Fibroblast of the aortic adventitia (primary cell): ENCODE data around the gene CALHM5. TPM values are rescaled to one million over a fixed set of nuclear protein-coding genes. Genes with fewer than 3 reads are reported as not detected.

Experiments used
- DNase-seq: peaks from one replicate; pipeline ENCODE4 v3.0.0-alpha.2; 2010; ENCODE audit warnings: low read depth
- H3K4me3 ChIP-seq: 2 replicates; pipeline ENCODE4 v1.5.1; 2011; ENCODE audit warnings: low read depth, mild to moderate bottlenecking, control low read depth, low read length, moderate library complexity
- total RNA-seq: library from RNA; depleted of rRNA; stranded (reverse); fragments of >200 nt; gene quantifications from 2 replicates; pipeline ENCODE4 v1.2.3, GENCODE V29; 2012; ENCODE audit warnings: low replicate concordance
- TF ChIP-seq, protein P1 (sequence below): IDR thresholded peaks from 2 replicates; pipeline ENCODE4 v1.5.1; 2011; ENCODE audit warnings: mild to moderate bottlenecking, low read length, control low read depth, inconsistent platforms; ENCODE audit not compliant: insufficient read depth

The CALHM5 gene, protein sequence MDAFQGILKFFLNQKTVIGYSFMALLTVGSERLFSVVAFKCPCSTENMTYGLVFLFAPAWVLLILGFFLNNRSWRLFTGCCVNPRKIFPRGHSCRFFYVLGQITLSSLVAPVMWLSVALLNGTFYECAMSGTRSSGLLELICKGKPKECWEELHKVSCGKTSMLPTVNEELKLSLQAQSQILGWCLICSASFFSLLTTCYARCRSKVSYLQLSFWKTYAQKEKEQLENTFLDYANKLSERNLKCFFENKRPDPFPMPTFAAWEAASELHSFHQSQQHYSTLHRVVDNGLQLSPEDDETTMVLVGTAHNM
- total RNA-seq: 6.8 and 8.2 TPM in 2 replicates

DNA sequence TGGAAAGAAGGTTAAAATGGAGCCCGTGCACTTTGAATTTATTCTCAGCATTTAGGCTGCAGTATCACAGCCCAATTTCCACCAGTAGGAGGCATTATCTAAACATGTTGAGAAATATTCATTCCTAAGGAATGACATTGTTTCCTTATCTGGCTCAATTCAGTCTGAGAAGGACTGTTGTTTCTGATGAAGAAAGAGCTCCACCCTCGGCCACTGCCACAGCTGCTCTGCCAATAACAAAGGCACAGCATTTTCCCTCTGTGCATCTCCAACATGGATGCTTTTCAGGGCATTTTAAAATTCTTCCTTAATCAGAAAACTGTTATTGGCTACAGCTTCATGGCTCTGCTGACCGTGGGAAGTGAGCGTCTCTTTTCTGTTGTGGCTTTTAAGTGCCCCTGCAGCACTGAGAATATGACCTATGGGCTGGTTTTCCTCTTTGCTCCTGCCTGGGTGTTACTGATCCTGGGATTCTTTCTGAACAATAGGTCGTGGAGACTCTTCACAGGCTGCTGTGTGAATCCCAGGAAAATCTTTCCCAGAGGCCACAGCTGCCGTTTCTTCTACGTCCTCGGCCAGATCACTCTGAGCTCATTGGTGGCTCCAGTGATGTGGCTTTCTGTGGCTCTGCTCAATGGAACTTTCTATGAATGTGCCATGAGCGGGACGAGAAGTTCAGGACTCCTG lies at the start of gene CALHM5:
TSS of gene CALHM5 (plus strand) at position 216 of the 687 bp plus-strand sequence. CDS start at position 274, 58 bp downstream.
- TF ChIP-seq, protein P1, sequence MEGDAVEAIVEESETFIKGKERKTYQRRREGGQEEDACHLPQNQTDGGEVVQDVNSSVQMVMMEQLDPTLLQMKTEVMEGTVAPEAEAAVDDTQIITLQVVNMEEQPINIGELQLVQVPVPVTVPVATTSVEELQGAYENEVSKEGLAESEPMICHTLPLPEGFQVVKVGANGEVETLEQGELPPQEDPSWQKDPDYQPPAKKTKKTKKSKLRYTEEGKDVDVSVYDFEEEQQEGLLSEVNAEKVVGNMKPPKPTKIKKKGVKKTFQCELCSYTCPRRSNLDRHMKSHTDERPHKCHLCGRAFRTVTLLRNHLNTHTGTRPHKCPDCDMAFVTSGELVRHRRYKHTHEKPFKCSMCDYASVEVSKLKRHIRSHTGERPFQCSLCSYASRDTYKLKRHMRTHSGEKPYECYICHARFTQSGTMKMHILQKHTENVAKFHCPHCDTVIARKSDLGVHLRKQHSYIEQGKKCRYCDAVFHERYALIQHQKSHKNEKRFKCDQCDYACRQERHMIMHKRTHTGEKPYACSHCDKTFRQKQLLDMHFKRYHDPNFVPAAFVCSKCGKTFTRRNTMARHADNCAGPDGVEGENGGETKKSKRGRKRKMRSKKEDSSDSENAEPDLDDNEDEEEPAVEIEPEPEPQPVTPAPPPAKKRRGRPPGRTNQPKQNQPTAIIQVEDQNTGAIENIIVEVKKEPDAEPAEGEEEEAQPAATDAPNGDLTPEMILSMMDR: peak; percentile 75
- peak; percentile 97 for DNase-seq

DNA sequence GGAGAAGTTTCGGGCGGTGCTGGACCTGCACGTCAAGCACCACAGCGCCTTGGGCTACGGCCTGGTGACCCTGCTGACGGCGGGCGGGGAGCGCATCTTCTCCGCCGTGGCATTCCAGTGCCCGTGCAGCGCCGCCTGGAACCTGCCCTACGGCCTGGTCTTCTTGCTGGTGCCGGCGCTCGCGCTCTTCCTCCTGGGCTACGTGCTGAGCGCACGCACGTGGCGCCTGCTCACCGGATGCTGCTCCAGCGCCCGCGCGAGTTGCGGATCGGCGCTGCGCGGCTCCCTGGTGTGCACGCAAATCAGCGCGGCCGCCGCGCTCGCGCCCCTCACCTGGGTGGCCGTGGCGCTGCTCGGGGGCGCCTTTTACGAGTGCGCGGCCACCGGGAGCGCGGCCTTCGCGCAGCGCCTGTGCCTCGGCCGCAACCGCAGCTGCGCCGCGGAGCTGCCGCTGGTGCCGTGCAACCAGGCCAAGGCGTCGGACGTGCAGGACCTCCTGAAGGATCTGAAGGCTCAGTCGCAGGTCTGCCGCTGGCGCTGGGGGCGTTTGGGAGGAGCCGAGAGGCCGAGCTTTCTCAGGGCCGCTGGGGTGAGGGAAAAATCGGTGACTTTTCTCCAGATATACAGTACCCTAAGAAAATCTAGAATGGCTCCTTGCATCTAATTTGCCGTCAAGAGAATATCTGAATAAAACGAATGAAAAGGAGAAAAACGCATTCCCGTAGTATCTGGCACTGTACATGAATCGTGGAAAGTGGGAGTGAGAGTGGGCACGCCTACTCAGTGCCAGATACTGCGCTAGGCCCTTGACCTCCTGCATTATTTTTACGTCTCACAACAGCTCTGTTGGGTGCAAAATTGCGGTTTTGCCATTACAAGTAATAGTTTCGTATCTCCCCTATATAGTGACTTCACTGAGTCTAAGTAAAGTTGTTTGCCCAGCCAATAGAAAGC lies 49.2 kb upstream of the CALHM5 start:
- TF ChIP-seq, protein P1: no peak
- peak overlapping the region; percentile 51 for H3K4me3 ChIP-seq
- no peak for DNase-seq

More for the DNA sequence above, at the start of gene CALHM5:
- H3K4me3 ChIP-seq: peak within 1 kb of the TSS; percentile 73

DNA sequence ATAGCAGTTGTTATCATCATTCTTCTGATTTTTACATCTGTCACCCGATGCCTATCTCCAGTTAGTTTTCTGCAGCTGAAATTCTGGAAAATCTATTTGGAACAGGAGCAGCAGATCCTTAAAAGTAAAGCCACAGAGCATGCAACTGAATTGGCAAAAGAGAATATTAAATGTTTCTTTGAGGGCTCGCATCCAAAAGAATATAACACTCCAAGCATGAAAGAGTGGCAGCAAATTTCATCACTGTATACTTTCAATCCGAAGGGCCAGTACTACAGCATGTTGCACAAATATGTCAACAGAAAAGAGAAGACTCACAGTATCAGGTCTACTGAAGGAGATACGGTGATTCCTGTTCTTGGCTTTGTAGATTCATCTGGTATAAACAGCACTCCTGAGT lies 48.1 kb upstream of the CALHM5 start:
- TF ChIP-seq, protein P1: no peak
- H3K4me3 ChIP-seq: no peak overlapping the region
- DNase-seq: no peak

DNA sequence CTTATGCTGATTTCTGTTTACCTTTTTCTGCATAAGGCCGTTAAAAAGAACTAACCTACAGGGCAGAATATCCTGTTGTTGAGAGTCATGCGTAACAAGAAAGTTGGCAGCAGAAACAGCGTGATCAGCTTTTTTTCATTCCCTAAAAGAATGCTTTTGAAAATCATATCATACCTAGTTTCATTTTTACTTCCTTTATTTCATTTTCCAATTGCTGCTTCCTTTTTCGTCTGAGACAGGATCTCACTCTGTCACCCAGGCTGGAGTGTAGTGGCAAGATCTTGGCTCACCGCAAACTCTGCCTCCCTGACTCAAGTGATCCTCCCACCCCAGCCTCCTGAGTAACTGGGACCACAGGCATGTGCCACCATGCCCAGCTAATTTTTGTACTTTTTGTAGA lies 46.2 kb upstream of the CALHM5 start:
- TF ChIP-seq, protein P1: no peak
- H3K4me3 ChIP-seq: no peak overlapping the region
- no peak for DNase-seq

DNA sequence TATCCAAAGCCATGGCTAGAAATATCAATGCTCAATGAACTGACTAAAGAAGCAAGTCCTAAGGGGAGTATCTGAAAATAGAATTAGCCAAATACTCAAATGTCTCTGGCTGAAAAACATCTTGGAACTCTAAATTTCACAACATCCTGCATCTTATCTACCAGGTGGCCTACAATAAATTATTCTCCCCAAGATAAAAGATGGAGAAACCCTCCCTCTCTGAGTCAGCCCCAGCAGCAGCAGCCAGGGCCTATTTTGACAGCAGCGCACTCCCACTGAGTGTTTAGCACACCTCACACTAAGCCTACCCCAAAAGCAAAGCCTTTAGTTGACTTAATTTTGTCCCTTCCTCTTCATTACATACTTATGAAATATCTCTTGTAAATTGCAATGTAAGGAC lies 44.3 kb upstream of the CALHM5 start:
- DNase-seq: peak; percentile 71
- TF ChIP-seq, protein P1: no peak
- H3K4me3 ChIP-seq: no peak overlapping the region

DNA sequence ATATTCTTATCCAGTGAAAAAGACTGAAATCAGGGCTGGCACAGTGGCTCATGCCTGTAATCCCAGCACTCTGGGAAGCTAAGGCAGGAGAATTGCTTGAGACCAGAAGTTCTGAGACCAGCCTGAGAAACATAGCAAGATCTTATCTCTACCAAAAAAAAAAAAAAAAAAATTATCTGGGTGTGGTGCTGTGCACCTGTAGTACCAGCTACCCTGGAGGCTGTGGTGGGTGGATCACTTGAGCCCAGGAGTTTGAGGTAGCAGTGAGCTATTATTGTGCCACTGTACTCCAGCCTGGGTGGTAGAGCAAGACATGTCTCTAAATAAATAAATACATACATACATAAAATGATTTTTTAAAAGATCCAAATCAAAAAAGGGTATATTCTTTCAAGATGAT lies 43.9 kb upstream of the CALHM5 start:
- H3K4me3 ChIP-seq: no peak overlapping the region
- no peak for DNase-seq
- TF ChIP-seq, protein P1: no peak
